AG04450 (cell line): Measurements from ENCODE around the gene GIMAP4. TPM values are rescaled to one million over a fixed set of nuclear protein-coding genes. Genes with fewer than 3 reads are reported as not detected.
"Not testable (repeated sequence)": the region's sequence is repeated elsewhere in the genome, so short reads cannot be mapped to it uniquely, and the experiment has no call there.

Source experiments
- CTCF ChIA-PET: fragments of 300-600, 350-600 bp; formaldehyde crosslinking; extraction: SDS; loops from one replicate; lab custom pipeline; 2022; ENCODE audit warnings: antibody characterized with exemption, inconsistent platforms; lab: Charles Lee
- POLR2A ChIA-PET: fragments of 350-600 bp; formaldehyde crosslinking; extraction: SDS; loops from one replicate; lab custom pipeline; 2021; ENCODE audit warnings: antibody characterized with exemption, inconsistent platforms; lab: Yijun Ruan, JAX
- DNase-seq: peaks from one replicate; pipeline ENCODE4 v3.0.0-alpha.2; 2011; ENCODE audit warnings: low read depth, low spot score
- H3K27ac ChIP-seq: one replicate; pipeline ENCODE4 v1.5.1; 2012; ENCODE audit warnings: low read depth, low read length, control low read depth
- H3K27me3 ChIP-seq: one replicate; pipeline ENCODE4 v1.6.0; 2012; ENCODE audit warnings: low read length; ENCODE audit not compliant: control insufficient read depth, insufficient read depth
- H3K4me3 ChIP-seq: 2 replicates; pipeline ENCODE4 v1.5.1; 2011; ENCODE audit warnings: mild to moderate bottlenecking, low read depth, low read length, control low read depth
- H3K9me3 ChIP-seq: 2 replicates; pipeline ENCODE4 v1.5.1; 2012; ENCODE audit warnings: low read length; ENCODE audit not compliant: control insufficient read depth, insufficient read depth
- polyA plus RNA-seq: library from polyadenylated mRNA; depleted of rRNA; stranded (reverse); fragments of >200 nt; gene quantifications from 2 replicates; pipeline ENCODE4 v1.2.3, GENCODE V29; 2011
- TF ChIP-seq, protein P1 (sequence below): IDR thresholded peaks from 2 replicates; pipeline ENCODE4 v1.5.1; 2011; ENCODE audit warnings: low read depth, low read length, control low read depth, inconsistent platforms

Gene GIMAP4
- polyA plus RNA-seq, 1 experiment = not detected

DNA sequence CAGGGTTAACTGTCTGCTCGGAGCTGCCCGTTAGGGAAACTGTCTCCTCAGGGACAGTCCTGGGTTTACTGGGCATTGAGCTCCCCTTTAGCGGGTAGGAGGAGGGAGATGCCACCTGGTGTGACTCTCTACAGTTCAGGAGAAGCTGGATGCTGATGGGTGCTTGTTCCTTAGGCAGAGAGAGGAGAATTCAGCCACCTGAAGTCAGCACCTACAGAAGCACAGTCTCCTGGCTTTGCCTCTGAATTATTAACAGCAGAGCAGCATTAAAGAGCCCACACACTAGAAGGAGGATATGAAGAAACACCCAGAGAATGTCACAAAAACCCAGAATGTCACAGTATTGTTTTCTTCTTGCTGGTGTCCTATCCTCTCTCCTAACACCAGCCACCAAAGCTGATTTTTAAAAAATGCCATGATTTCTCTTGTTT is 696 bp downstream of the GIMAP4 start:
- peaks cover 30% of the 10 kb centered on the region for H3K9me3 ChIP-seq
- ChIA-PET POLR2A (no interaction called here), CTCF (no interaction called here)
- TF ChIP-seq, protein P1, sequence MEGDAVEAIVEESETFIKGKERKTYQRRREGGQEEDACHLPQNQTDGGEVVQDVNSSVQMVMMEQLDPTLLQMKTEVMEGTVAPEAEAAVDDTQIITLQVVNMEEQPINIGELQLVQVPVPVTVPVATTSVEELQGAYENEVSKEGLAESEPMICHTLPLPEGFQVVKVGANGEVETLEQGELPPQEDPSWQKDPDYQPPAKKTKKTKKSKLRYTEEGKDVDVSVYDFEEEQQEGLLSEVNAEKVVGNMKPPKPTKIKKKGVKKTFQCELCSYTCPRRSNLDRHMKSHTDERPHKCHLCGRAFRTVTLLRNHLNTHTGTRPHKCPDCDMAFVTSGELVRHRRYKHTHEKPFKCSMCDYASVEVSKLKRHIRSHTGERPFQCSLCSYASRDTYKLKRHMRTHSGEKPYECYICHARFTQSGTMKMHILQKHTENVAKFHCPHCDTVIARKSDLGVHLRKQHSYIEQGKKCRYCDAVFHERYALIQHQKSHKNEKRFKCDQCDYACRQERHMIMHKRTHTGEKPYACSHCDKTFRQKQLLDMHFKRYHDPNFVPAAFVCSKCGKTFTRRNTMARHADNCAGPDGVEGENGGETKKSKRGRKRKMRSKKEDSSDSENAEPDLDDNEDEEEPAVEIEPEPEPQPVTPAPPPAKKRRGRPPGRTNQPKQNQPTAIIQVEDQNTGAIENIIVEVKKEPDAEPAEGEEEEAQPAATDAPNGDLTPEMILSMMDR = no peak
- no peak overlapping the region for H3K27ac ChIP-seq
- no peak overlapping the region for H3K4me3 ChIP-seq
- H3K27me3 ChIP-seq = no peaks in the 10 kb centered on the region
- no peak for DNase-seq

DNA sequence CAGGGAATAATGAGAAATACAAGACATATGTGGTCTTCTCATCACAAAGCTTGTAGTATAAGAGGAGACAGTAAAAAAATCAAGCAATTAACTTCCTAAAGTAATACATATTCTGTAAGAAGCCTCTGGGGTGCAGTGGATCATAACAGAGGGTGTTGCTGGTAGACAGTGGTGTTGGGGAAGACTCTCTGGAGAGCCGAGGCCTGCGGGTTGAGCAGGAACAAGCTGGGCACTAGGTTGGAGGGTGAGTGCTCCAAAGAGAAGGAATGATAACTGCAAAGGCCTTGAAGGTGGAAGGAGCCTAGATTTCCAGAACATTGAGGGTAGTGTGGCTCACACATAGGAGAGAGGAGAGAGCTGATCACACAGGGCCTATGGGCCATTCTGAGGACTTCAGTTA is 1.5 kb downstream of the GIMAP4 start:
- ChIA-PET CTCF (no interaction called here), POLR2A (no interaction called here)
- no peak overlapping the region for H3K27ac ChIP-seq
- no peaks in the 10 kb centered on the region for H3K27me3 ChIP-seq
- DNase-seq = no peak
- no peak overlapping the region for H3K4me3 ChIP-seq
- TF ChIP-seq, protein P1 = no peak
- H3K9me3 ChIP-seq = peaks cover 30% of the 10 kb centered on the region

DNA sequence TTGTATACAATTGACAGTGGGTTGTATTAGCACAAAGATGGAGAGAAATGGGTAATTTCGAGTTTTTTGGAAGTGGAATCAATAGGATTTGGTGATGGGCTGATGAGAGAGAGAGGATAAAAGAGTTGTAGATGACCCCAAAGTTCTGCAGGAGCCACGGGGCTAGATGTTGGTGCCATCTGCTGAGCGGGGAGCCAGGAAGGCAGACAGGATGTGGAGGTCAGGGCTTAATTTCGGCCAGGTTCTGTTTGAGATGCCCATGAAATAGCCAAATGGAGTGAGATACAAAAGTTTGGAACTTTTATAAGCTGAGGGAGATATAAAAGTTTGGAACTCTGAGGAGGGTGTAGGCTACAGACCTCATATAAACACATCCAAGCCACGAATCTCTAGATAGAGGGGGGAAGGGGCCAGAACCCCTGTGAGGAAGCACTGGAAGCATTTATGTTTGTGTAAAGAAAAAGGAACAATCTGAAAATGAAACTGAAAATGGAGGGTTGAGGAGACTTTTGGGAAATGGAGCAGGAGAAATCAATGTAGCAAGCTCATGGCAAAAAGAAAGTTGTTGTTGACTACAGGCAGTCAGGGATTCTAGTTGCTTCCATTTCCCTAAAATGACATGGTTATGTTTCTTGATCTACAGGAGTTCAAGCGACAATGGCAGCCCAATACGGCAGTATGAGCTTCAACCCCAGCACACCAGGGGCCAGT is 2.2 kb downstream of the GIMAP4 start:
- Histone ChIP-seq H3K27ac (no peak overlapping the region), H3K9me3 (peaks cover 30% of the 10 kb centered on the region), H3K4me3 (no peak overlapping the region), H3K27me3 (no peaks in the 10 kb centered on the region)
- CTCF ChIA-PET = no interaction called here
- TF ChIP-seq, protein P1 = no peak
- no peak for DNase-seq
- POLR2A ChIA-PET = no interaction called here

DNA sequence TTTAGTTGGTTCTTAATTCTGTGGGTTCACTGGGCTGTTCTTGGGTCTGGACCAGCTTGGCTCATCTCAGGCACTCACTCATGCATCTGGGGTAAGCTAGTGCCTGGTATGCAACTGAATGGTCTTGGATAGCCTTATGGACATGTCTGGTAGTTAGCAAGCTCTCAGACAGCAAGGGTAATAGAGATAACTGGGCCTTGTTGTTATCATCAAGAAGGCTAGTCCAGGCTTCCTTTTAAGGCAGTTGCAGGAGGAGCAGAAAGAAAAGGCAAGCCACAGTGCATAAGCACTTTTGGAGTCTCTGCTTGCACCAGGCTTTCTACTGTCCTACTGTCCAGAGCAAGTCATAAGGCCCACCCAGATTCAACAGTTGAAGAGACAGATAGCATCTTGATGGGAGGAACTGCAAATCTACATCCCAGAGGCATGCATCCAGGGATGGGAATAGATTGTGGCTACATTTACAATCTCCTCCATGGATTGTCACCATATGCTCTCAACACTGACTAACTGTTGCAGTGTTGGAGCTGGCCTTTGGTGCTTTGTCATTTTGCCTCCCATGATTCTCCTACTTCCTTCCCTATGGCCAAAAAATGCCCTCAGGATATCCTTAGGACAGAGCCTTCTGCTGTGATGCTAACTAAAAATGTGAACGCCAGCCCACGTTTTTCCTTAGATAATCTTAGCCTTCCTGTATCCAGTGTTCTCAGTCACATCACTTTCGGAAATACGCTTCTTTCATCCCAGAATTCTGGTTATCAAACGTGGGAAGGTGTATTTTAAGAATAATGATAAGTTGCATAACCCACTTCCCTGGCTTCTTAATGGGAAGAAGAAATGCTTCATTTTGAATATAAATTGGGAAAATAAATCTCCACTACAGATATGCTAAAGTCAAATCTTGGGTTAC is 3.6 kb downstream of the GIMAP4 start:
- TF ChIP-seq, protein P1 = no peak
- Histone ChIP-seq H3K27me3 (no peaks in the 10 kb centered on the region), H3K9me3 (peaks cover 30% of the 10 kb centered on the region), H3K27ac (no peak overlapping the region), H3K4me3 (no peak overlapping the region)
- ChIA-PET CTCF (no interaction called here), POLR2A (no interaction called here)
- no peak for DNase-seq

DNA sequence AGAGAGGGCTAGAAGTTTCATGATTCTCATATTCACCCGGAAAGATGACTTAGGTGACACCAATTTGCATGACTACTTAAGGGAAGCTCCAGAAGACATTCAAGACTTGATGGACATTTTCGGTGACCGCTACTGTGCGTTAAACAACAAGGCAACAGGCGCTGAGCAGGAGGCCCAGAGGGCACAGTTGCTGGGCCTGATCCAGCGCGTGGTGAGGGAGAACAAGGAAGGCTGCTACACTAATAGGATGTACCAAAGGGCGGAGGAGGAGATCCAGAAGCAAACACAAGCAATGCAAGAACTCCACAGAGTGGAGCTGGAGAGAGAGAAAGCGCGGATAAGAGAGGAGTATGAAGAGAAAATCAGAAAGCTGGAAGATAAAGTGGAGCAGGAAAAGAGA is 5.3 kb downstream of the GIMAP4 start:
- DNase-seq = no peak
- TF ChIP-seq, protein P1 = no peak
- H3K4me3 ChIP-seq = no peak overlapping the region
- POLR2A ChIA-PET = no interaction called here
- peaks cover 26% of the 10 kb centered on the region for H3K9me3 ChIP-seq
- H3K27me3 ChIP-seq = no peaks in the 10 kb centered on the region
- no peak overlapping the region for H3K27ac ChIP-seq
- CTCF ChIA-PET = no interaction called here

DNA sequence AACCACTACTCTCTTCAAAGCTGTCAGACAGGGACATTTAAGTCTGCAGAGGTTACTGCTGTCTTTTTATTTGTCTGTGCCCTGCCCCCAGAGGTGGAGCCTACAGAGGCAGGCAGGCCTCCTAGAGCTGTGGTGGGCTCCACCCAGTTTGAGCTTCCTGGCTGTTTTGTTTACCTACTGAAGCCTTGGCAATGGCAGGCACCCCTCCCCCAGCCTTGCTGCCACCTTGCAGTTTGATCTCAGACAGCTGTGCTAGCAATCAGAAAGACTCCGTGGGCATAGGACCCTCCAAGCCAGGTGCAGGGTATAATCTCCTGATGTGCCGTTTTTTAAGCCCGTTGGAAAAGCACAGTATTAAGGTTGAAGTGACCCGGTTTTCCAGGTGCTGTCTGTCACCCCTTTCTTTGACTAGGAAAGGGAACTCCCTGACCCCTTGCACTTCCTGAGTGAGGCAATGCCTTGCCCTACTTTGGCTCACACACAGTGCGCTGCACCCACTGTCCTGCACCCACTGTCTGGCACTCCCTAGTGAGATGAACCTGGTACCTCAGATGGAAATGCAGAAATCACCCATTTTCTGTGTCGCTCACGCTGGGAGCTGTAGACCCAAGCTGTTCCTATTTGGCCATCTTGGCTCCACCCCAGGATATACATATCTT is 12.9 kb downstream of the GIMAP4 start:
- DNase-seq, H3K27me3 ChIP-seq, H3K27ac ChIP-seq, CTCF ChIA-PET, H3K4me3 ChIP-seq, POLR2A ChIA-PET, H3K9me3 ChIP-seq: not testable (repeated sequence)
